Gastrocnemius medialis (tissue), 4 donors: ENCODE measurements around the gene SLC22A4.

Experiments used
- POLR2A ChIP-seq, 2 donors: fragments of 450-650 bp; IDR thresholded peaks; one replicate each; pipeline ENCODE4 v1.6.1; 2017; ENCODE audit warnings: antibody characterized with exemption in 2 of 2, mild to moderate bottlenecking in 2 of 2, moderate library complexity in 2 of 2
- TF ChIP-seq, protein P1 (sequence below), 5 experiments: fragments of 450-650 bp in 3 of 5; fragments of 200-600 bp in 2 of 5; sonication (generic) in 2 of 5; IDR thresholded peaks in 4 of 5; conservative IDR thresholded peaks in 1 of 5; 1 replicate in 4 of 5; 2 replicates in 1 of 5; pipeline ENCODE4 v1.5.1; 2016 to 2019; ENCODE audit warnings: antibody characterized with exemption in 5 of 5, mild to moderate bottlenecking in 3 of 5, moderate library complexity in 3 of 5

DNA sequence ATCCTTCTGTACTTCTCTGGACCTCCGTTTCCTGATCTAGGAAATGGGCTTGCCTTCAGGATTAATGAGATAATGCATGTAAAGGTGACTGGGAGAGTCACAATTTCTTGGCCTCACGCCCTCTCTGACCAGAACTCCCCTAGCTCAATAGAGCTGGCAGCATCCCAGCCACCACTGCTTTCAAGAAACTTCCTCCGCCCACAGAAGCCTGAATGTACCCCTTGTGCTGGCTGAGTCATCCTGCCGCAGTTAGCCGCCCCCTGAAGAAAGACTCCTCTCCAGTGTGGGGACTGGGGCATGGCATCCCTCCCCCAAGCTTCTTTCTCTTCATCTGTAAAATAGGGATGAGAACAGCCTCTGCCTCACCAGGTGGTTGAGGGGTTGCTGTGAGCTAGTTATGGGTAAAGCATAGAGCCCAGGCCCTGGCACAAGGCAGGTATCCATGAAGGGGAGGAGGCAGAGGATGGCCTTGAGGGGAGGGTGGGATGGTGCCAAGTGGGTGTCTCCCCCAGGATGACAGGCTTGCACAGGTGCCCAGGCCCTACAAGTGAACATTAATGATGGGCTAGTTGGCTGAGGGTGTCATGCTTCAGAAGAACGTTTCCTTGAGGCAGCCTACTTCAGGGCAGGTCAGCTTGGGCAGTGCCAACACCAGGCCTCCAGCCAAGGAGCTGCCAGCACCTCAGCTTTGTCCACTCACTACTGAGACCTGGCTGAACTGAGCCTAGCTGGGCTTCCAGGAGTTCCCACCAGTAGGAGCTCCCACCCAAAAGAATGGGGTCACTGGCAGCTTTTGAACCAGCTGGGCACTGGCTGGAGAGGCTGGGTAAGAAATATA is 33.3 kb upstream of the SLC22A4 start:
- TF ChIP-seq POLR2A (IDR thresholded peaks at IDR 0.05): no peak
- TF ChIP-seq, protein P1, sequence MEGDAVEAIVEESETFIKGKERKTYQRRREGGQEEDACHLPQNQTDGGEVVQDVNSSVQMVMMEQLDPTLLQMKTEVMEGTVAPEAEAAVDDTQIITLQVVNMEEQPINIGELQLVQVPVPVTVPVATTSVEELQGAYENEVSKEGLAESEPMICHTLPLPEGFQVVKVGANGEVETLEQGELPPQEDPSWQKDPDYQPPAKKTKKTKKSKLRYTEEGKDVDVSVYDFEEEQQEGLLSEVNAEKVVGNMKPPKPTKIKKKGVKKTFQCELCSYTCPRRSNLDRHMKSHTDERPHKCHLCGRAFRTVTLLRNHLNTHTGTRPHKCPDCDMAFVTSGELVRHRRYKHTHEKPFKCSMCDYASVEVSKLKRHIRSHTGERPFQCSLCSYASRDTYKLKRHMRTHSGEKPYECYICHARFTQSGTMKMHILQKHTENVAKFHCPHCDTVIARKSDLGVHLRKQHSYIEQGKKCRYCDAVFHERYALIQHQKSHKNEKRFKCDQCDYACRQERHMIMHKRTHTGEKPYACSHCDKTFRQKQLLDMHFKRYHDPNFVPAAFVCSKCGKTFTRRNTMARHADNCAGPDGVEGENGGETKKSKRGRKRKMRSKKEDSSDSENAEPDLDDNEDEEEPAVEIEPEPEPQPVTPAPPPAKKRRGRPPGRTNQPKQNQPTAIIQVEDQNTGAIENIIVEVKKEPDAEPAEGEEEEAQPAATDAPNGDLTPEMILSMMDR (IDR thresholded peaks at IDR 0.05 in 4 of 5, conservative IDR thresholded peaks at IDR 0.05 in 1 of 5): no peak
